ENCODE measurements around the gene CELF4.

Gene CELF4

GRCh38 chr18:37339701-37340215 is 225.8 kb downstream of the CELF4 start:
- DNase-seq: no peak

- DNase-seq: no peak
These were observed 228.9 kb downstream of the CELF4 start for GRCh38 chr18:37336568-37337285.

- DNase-seq: no peak
These were observed 230.2 kb downstream of the CELF4 start for GRCh38 chr18:37335409-37335736.

GRCh38 chr18:37334631-37335408 is 230.8 kb downstream of the CELF4 start:
- no peak for DNase-seq

- DNase-seq: no peak
These were observed 232.8 kb downstream of the CELF4 start for GRCh38 chr18:37332628-37333420.

GRCh38 chr18:37332219-37332618 is 233.4 kb downstream of the CELF4 start:
- DNase-seq: no peak

GRCh38 chr18:37330173-37330572 is 235.4 kb downstream of the CELF4 start:
- DNase-seq: no peak

- no peak for DNase-seq
These were observed 236.5 kb downstream of the CELF4 start for GRCh38 chr18:37328946-37329719.

- DNase-seq: no peak
These were observed 238.5 kb downstream of the CELF4 start for GRCh38 chr18:37327063-37327577.

- no peak for DNase-seq
These were observed 243.0 kb downstream of the CELF4 start for GRCh38 chr18:37322492-37323035.

GRCh38 chr18:37321582-37322491 is 243.8 kb downstream of the CELF4 start:
- no peak for DNase-seq

- DNase-seq: no peak
These were observed 245.3 kb downstream of the CELF4 start for GRCh38 chr18:37320317-37320716.

GRCh38 chr18:37318360-37319355 is 246.9 kb downstream of the CELF4 start:
- DNase-seq: no peak

GRCh38 chr18:37317486-37317885 is 248.1 kb downstream of the CELF4 start:
- DNase-seq: no peak

- DNase-seq: no peak
These were observed 249.1 kb downstream of the CELF4 start for GRCh38 chr18:37316468-37316867.

GRCh38 chr18:37315935-37316334 is 249.7 kb downstream of the CELF4 start:
- no peak for DNase-seq

- no peak for DNase-seq
These were observed 251.1 kb downstream of the CELF4 start for GRCh38 chr18:37314534-37314933.

- DNase-seq: no peak
These were observed 252.0 kb downstream of the CELF4 start for GRCh38 chr18:37313624-37314023.

- DNase-seq: no peak
These were observed 255.7 kb downstream of the CELF4 start for GRCh38 chr18:37309861-37310260.

- DNase-seq: no peak
These were observed 256.5 kb downstream of the CELF4 start for GRCh38 chr18:37309059-37309458.

Measured in effector CD4-positive, alpha-beta T cell (primary cell).